Left kidney (tissue), 1 donor: ENCODE results near the gene TRIM15. TPM values are rescaled to one million over a fixed set of nuclear protein-coding genes. Genes with fewer than 3 reads are reported as not detected.

ENCODE experiments used
- polyA plus RNA-seq: library from polyadenylated mRNA; unstranded; fragments of 120-200 nt; gene quantifications from one replicate; pipeline ENCODE4 v1.2.1, GENCODE V29; 2013; ENCODE audit not compliant: insufficient read length

The TRIM15 gene
- polyA plus RNA-seq, 1 donor, result 0.08 TPM

Other genes with a start within 250 kb of the TRIM15 start
- 105 TPM for gene HLA-A, start 221.0 kb upstream of the TRIM15 start, polyA plus RNA-seq
- gene POLR1H, start 102.3 kb upstream of the TRIM15 start, polyA plus RNA-seq, result 42.0 TPM
- gene PPP1R11, start 96.3 kb upstream of the TRIM15 start, polyA plus RNA-seq, result 60.1 TPM
- gene RNF39, start 87.8 kb upstream of the TRIM15 start, polyA plus RNA-seq, result 2.0 TPM
- not detected for gene TRIM31, start 50.5 kb upstream of the TRIM15 start, polyA plus RNA-seq
- not detected for gene TRIM40, start 27.4 kb upstream of the TRIM15 start, polyA plus RNA-seq
- 0.27 TPM for gene TRIM10, start 2.3 kb upstream of the TRIM15 start, polyA plus RNA-seq
- gene TRIM26, start 49.9 kb downstream of the TRIM15 start, polyA plus RNA-seq, result 39.7 TPM
- gene TRIM39, start 163.4 kb downstream of the TRIM15 start, polyA plus RNA-seq, result 16.2 TPM
- 23.3 TPM for gene RPP21, start 181.6 kb downstream of the TRIM15 start, polyA plus RNA-seq